SK-N-SH (cell line): Measurements from ENCODE around the gene CNN2.

Experiments used
- CHD2 ChIP-seq: fragments of 150-350 bp; IDR thresholded peaks from 2 replicates; pipeline ENCODE4 v1.6.1; 2018; ENCODE audit warnings: low read length; ENCODE audit not compliant: partially characterized antibody
- CTCF ChIP-seq: fragments of 200-600 bp; sonication (generic); IDR thresholded peaks from 2 replicates; pipeline ENCODE4 v1.6.1; 2017; ENCODE audit warnings: antibody characterized with exemption, mild to moderate bottlenecking, moderate library complexity
- GABPA ChIP-seq: IDR thresholded peaks from 2 replicates; pipeline ENCODE4 v1.4.0; 2012; ENCODE audit warnings: low read depth, mild to moderate bottlenecking
- MAX ChIP-seq: IDR thresholded peaks from 2 replicates; pipeline ENCODE4 v1.4.0; 2012; ENCODE audit warnings: low read depth
- RCOR1 ChIP-seq: fragments of 150-350 bp; IDR thresholded peaks from 2 replicates; pipeline ENCODE4 v1.6.1; 2017; ENCODE audit warnings: antibody characterized with exemption, low read length
- USF1 ChIP-seq: IDR thresholded peaks from 2 replicates; pipeline ENCODE4 v1.4.0; 2012; ENCODE audit warnings: low read depth, borderline replicate concordance

GRCh38 chr19:993831-994393, 32.5 kb upstream of the CNN2 start:
- no peak for TF ChIP-seq USF1
- TF ChIP-seq GABPA, result no peak
- TF ChIP-seq CHD2, result no peak
- no peak for TF ChIP-seq CTCF
- TF ChIP-seq MAX, result no peak
- TF ChIP-seq RCOR1, result no peak
